ENCODE measurements around the gene PHACTR1.
A peak's percentile ranks its signal among the peaks of the same experiment; 100 is the strongest.

Gene PHACTR1

GRCh38 chr6:13250703-13251102, 534.1 kb downstream of the PHACTR1 start:
- DNase-seq (ENCODE audit: low read depth) = no peak
- no peak overlapping the region for H3K4me3 ChIP-seq (ENCODE audit: low read depth, low read length)

GRCh38 chr6:13251242-13251641, 534.7 kb downstream of the PHACTR1 start:
- no peak overlapping the region for H3K4me3 ChIP-seq (ENCODE audit: low read depth, low read length)
- DNase-seq (ENCODE audit: low read depth) = no peak

DNA sequence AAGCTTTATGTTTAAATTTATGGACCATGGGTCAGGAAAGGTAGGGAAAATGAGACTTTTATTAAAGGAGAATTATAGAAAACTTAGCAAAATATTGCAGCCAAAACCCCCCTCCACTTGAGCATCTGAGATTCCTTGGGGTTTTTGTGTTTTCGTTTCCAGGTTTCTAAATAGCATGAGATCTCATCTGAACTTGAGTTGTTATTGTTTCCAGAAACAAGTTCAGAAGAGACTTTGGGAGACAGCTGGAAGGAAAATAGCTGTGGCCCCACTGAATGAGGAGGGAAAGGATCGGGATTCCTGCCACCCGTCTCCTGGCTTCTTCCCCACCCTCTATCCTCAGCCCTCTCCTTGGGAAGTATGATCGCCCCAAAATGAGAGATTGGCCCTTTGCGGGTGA, 536.2 kb downstream of the PHACTR1 start:
- DNase-seq (ENCODE audit: low read depth) = no peak
- no peak overlapping the region for H3K4me3 ChIP-seq (ENCODE audit: low read depth, low read length)

- no peak for DNase-seq (ENCODE audit: low read depth)
- H3K4me3 ChIP-seq (ENCODE audit: low read depth, low read length) = no peak overlapping the region
Measured at GRCh38 chr6:13253272-13253671, 536.7 kb downstream of the PHACTR1 start.

DNA sequence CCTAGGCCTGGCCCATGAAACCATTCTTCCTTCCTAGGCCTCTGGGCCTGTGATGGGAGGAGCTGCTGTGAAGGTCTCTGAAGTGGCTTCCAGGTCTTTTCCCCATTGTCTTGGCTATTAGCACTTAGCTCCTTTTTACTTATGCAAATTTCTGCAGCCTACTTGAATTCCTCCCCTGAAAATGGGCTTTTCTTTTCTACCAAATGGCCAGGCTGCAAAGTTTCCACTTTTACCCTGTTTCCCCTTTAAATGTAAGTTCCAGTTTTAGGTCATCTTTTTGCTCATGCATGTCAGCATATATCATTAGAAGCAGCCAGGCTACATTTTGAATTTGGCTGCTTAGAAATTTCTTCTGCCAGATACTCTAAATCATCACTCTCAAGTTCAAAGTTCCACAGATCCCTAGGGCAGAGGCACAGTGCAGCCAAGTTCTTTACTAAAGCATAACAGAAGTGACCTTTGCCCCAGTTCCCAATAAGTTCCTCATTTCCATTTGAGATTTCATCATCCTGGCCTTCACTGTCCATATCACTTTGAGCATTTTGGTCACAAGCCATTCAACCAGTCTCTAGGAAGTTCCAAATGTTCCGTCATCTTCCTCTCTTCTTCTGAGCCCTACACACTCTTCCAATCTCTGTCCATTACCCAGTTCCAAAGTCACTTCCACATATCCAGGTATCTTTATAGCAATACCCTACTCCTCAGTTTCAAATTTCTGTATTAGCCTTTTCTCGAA, 539.9 kb downstream of the PHACTR1 start:
- DNase-seq (ENCODE audit: low read depth) = peak; percentile 23
- H3K4me3 ChIP-seq (ENCODE audit: low read depth, low read length) = no peak overlapping the region

- H3K4me3 ChIP-seq (ENCODE audit: low read depth, low read length) = no peak overlapping the region
- no peak for DNase-seq (ENCODE audit: low read depth)
Measured at GRCh38 chr6:13259393-13259792, 542.8 kb downstream of the PHACTR1 start.

- DNase-seq (ENCODE audit: low read depth) = no peak
- no peak overlapping the region for H3K4me3 ChIP-seq (ENCODE audit: low read depth, low read length)
Measured at GRCh38 chr6:13260101-13260598, 543.6 kb downstream of the PHACTR1 start.

DNA sequence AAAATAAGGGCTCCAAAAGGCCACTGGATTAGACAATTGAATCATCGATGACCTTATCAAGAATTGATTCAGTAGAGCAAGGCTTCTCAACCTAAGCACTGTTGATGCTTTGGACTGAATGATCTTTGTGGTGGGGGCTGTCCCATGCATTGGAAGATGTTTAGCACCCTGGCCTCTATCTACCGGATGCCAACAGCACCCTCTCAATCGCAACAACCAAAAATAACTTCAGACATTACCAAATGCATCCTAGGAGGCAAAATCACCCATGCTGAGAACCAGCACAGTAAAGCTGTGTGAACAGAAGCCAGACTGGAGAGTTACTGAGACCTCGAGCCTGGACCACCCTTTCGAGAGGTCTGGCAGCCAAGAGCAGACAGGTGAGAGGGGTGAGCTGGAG, 544.3 kb downstream of the PHACTR1 start:
- no peak overlapping the region for H3K4me3 ChIP-seq (ENCODE audit: low read depth, low read length)
- DNase-seq (ENCODE audit: low read depth) = no peak

- no peak overlapping the region for H3K4me3 ChIP-seq (ENCODE audit: low read depth, low read length)
- DNase-seq (ENCODE audit: low read depth) = no peak
Measured at GRCh38 chr6:13261464-13261994, 545.0 kb downstream of the PHACTR1 start.

- DNase-seq (ENCODE audit: low read depth) = no peak
- H3K4me3 ChIP-seq (ENCODE audit: low read depth, low read length) = no peak overlapping the region
Measured at GRCh38 chr6:13262302-13263230, 546.0 kb downstream of the PHACTR1 start.

DNA sequence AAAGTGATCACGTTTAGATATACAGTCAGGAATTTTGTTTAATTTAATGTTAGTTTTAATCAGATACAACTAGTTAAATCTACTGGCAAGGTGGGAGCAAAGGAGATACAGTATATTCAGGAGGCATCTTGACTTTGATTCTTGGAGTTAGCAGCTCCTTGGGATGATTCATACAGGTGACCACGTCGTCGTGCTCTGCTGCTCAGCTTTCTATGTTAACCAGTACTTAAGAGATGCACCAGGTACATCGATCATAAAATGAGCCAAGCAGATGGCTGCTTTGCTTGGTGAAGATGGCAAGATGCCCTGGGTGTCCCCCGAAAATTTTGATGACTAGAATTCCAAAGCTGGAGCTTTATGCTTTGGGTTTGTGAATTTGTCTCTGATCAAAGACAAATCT, 547.1 kb downstream of the PHACTR1 start:
- no peak overlapping the region for H3K4me3 ChIP-seq (ENCODE audit: low read depth, low read length)
- no peak for DNase-seq (ENCODE audit: low read depth)

DNA sequence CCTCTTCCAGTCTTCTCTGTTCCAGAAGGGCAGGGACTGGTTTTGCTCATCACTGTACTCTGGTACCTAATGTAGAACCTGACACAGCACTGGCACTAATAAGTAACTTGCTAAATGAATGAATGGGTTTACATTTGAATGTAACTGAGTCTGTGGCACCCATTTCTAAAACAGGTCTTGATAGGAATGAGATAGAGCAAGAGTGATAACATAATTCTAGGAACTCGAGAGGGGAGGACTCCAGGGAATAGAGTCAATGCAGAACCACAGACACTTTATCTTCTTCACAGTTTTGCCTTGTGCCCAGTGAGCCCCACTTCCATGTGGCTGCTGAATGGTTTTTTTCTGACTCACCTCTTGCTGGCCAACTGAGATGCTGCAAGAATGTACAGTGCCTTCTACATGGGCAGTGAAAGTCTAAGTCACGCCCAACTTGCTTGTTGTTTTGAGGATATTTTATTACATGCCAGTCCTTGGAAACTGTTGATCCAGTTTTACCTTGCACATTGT, 550.6 kb downstream of the PHACTR1 start:
- DNase-seq (ENCODE audit: low read depth) = no peak

GRCh38 chr6:13268913-13269518, 552.4 kb downstream of the PHACTR1 start:
- no peak for DNase-seq (ENCODE audit: low read depth)
- H3K4me3 ChIP-seq (ENCODE audit: low read depth, low read length) = no peak overlapping the region

More for the DNA sequence above, 550.6 kb downstream of the PHACTR1 start:
- no peak overlapping the region for H3K4me3 ChIP-seq (ENCODE audit: low read depth, low read length)

GRCh38 chr6:13272131-13273046, 555.8 kb downstream of the PHACTR1 start:
- no peak for DNase-seq (ENCODE audit: low read depth)
- no peak overlapping the region for H3K4me3 ChIP-seq (ENCODE audit: low read depth, low read length)

- DNase-seq (ENCODE audit: low read depth) = no peak
- no peak overlapping the region for H3K4me3 ChIP-seq (ENCODE audit: low read depth, low read length)
Measured at GRCh38 chr6:13273202-13273930, 556.8 kb downstream of the PHACTR1 start.

GRCh38 chr6:13273931-13274706, 557.6 kb downstream of the PHACTR1 start:
- no peak for DNase-seq (ENCODE audit: low read depth)
- no peak overlapping the region for H3K4me3 ChIP-seq (ENCODE audit: low read depth, low read length)

- DNase-seq (ENCODE audit: low read depth) = no peak
- H3K4me3 ChIP-seq (ENCODE audit: low read depth, low read length) = no peak overlapping the region
Measured at GRCh38 chr6:13274707-13275434, 558.3 kb downstream of the PHACTR1 start.
